GM20000 (cell line): ENCODE data around the gene DNAH1.

ENCODE experiments used
- DNase-seq: peaks from one replicate; pipeline ENCODE4 v3.0.0; 2012; ENCODE audit warnings: low spot score
- CTCF ChIP-seq: IDR thresholded peaks from 2 replicates; pipeline ENCODE4 v1.5.1; 2012; ENCODE audit warnings: mild to moderate bottlenecking, control low read depth; ENCODE audit errors: extremely low read depth, missing control alignments

Gene DNAH1

GRCh38 chr3:52404391-52404790 lies 88.3 kb downstream of the DNAH1 start:
- TF ChIP-seq CTCF: no peak
- DNase-seq: no peak

- DNase-seq: no peak
- no peak for TF ChIP-seq CTCF
Measured at GRCh38 chr3:52405066-52405465, 88.9 kb downstream of the DNAH1 start.

- no peak for DNase-seq
- no peak for TF ChIP-seq CTCF
Measured at GRCh38 chr3:52405601-52406110, 89.5 kb downstream of the DNAH1 start.

- TF ChIP-seq CTCF: no peak
- no peak for DNase-seq
Measured at GRCh38 chr3:52406231-52406661, 90.1 kb downstream of the DNAH1 start.

- no peak for TF ChIP-seq CTCF
Measured at GRCh38 chr3:52406791-52407510, 90.8 kb downstream of the DNAH1 start.

GRCh38 chr3:52407779-52408178 lies 91.7 kb downstream of the DNAH1 start:
- DNase-seq: no peak
- no peak for TF ChIP-seq CTCF

More at GRCh38 chr3:52406791-52407510, 90.8 kb downstream of the DNAH1 start:
- no peak for DNase-seq

GRCh38 chr3:52408466-52408865 lies 92.3 kb downstream of the DNAH1 start:
- TF ChIP-seq CTCF: no peak
- DNase-seq: no peak
